ENCODE data around the gene PSMD11. TPM values are rescaled to one million over a fixed set of nuclear protein-coding genes. Genes with fewer than 3 reads are reported as not detected.

The PSMD11 gene
- total and polyA plus RNA-seq, 2 of the 8 experiments (the other 6 are each of a cell fraction or from before 2014, with no cell fraction given): 68.4 to 171 TPM

GRCh38 chr17:32471652-32472051 lies 27.3 kb downstream of the PSMD11 start:
- H3K36me3 ChIP-seq (ENCODE audit: control insufficient read depth in 2 of 4, insufficient read depth in 4 of 4, low read length in 3 of 4): peaks cover 32 to 82% (median 70%) of the 10 kb centered on the region in 4 experiments
- CTCF ChIA-PET (ENCODE audit: partially characterized antibody): interaction anchor here (1.2 to 4.3 kb wide), 3 partner anchors 10 to 118 kb away, joined by 3 to 33 read pairs (median 25); no protein-coding TSS in a partner anchor
- no peaks in the 10 kb centered on the region for H3K4me1 ChIP-seq (replicated peaks in 1 of 4; ENCODE audit: control insufficient read depth in 3 of 4, insufficient read depth in 4 of 4, low read length in 3 of 4)
- no peak for DNase-seq (ENCODE audit: low read depth in 1 of 2, low spot score in 2 of 2)
- no peak overlapping the region for H4K5ac ChIP-seq (ENCODE audit: insufficient read length, low read depth, low read length)
- no peak overlapping the region for H4K91ac ChIP-seq (replicated peaks; ENCODE audit: insufficient read length, low read length)
- H2BK15ac ChIP-seq (ENCODE audit: low read length): no peak overlapping the region
- H2AK5ac ChIP-seq (ENCODE audit: low read depth, low read length): no peak overlapping the region
- H3K23ac ChIP-seq (ENCODE audit: insufficient read length): no peak overlapping the region
- no peak overlapping the region for H4K8ac ChIP-seq (ENCODE audit: extremely low read depth, insufficient read depth, low read length)
- H3K79me1 ChIP-seq (ENCODE audit: low read depth, low read length): no peaks in the 10 kb centered on the region; the same call in 1 of the 2 replicates
- H3K4me3 ChIP-seq (ENCODE audit: extremely low read depth in 1 of 4, insufficient read depth in 2 of 4, low read depth in 3 of 4, low read length in 4 of 4): no peak overlapping the region
- H3K23me2 ChIP-seq (ENCODE audit: low read depth, low read length): no peaks in the 10 kb centered on the region
- no peak overlapping the region for H2BK12ac ChIP-seq (ENCODE audit: low read depth, low read length)
- no peak overlapping the region for H2BK120ac ChIP-seq (replicated peaks; ENCODE audit: low read depth, low read length)
- WGBS, 2 experiments (ENCODE audit: extremely low coverage in 1 of 2, insufficient coverage in 1 of 2, insufficient read length in 1 of 2, insufficient replicate concordance in 2 of 2, low coverage in 1 of 2, low lambda C conversion rate in 2 of 2, missing lambda C conversion rate in 1 of 2): 95% methylated on average over 4 of the region's 4 CpGs; no CpG with 5 or more reads in 1 of the 2 experiments
- no peak overlapping the region for H3K4me2 ChIP-seq (ENCODE audit: insufficient read depth in 1 of 2, low read depth in 2 of 2, low read length in 2 of 2)
- peaks cover 0 to 14% of the 10 kb centered on the region in 2 experiments; a peak in 1 of 4 replicates for H3K79me2 ChIP-seq (ENCODE audit: control insufficient read depth in 1 of 2, insufficient read depth in 2 of 2, low read length in 2 of 2)
- POLR2A ChIA-PET (ENCODE audit: partially characterized antibody): interaction anchor here (1.2 to 1.4 kb wide), 2 partner anchors 12 to 24 kb away, joined by 4 to 5 read pairs; no protein-coding TSS in a partner anchor
- H3K56ac ChIP-seq (replicated peaks; ENCODE audit: insufficient read length, low read depth, low read length): no peak overlapping the region
- no peaks in the 10 kb centered on the region for H3K9me3 ChIP-seq (ENCODE audit: insufficient read depth in 2 of 2, low read depth in 1 of 2, low read length in 1 of 2)
- no peak overlapping the region for H3K27ac ChIP-seq (ENCODE audit: low read depth, low read length)
- no peak overlapping the region for H3K18ac ChIP-seq (ENCODE audit: extremely low read depth, low read length)
- no peak for FAIRE-seq
- no peak overlapping the region for H3K9ac ChIP-seq (replicated peaks in 1 of 4; ENCODE audit: extremely low read depth in 1 of 4, low read depth in 3 of 4, low read length in 3 of 4)
- TF ChIP-seq KDM1A (IDR thresholded peaks at IDR 0.05; ENCODE audit: borderline replicate concordance, low read length) (no peak), CHD2 (IDR thresholded peaks at IDR 0.05; ENCODE audit: low read length) (no peak), SIX5 (IDR thresholded peaks at IDR 0.05; ENCODE audit: low read depth, low read length) (no peak)
- H2AFZ ChIP-seq (ENCODE audit: low read length): no peak overlapping the region
- H2BK20ac ChIP-seq (ENCODE audit: low read length): no peak overlapping the region
- H3K27me3 ChIP-seq (replicated peaks in 1 of 4; ENCODE audit: control insufficient read depth in 3 of 4, extremely low read depth in 1 of 4, insufficient read depth in 3 of 4, low read length in 3 of 4): no peaks in the 10 kb centered on the region
- no peak overlapping the region for H3K4ac ChIP-seq (replicated peaks; ENCODE audit: insufficient read length, low read depth, low read length)
- peaks cover 0 to 3% of the 10 kb centered on the region in 2 experiments for H4K20me1 ChIP-seq (replicated peaks in 1 of 2; ENCODE audit: control insufficient read depth in 1 of 2, insufficient read depth in 2 of 2, low read length in 2 of 2)
- no peak overlapping the region for H2BK5ac ChIP-seq (ENCODE audit: low read depth, low read length)
- H3K14ac ChIP-seq (ENCODE audit: insufficient read length): no peak overlapping the region
